Fibroblast of mammary gland (primary cell): ENCODE measurements around the gene CDC42EP5.

Experiments
- DNase-seq: peaks from one replicate; pipeline ENCODE4 v3.0.0-alpha.2; 2010; ENCODE audit warnings: low read depth
- H3K4me3 ChIP-seq: 2 replicates; pipeline ENCODE4 v1.5.1; 2011; ENCODE audit warnings: low read depth, mild to moderate bottlenecking, low read length, moderate library complexity; ENCODE audit not compliant: control insufficient read depth
- CTCF ChIP-seq: conservative IDR thresholded peaks from 2 replicates; pipeline ENCODE4 v1.5.1; 2011; ENCODE audit warnings: low read depth, low read length, inconsistent platforms; ENCODE audit not compliant: control insufficient read depth, insufficient read depth

Gene CDC42EP5

GRCh38 chr19:54416695-54417491 is 56.2 kb downstream of the CDC42EP5 start:
- DNase-seq, result no peak
- TF ChIP-seq CTCF, result no peak
- H3K4me3 ChIP-seq, result no peak overlapping the region

GRCh38 chr19:54415901-54416673 is 57.0 kb downstream of the CDC42EP5 start:
- TF ChIP-seq CTCF, result no peak
- no peak overlapping the region for H3K4me3 ChIP-seq
- DNase-seq, result no peak

- no peak for TF ChIP-seq CTCF
- no peak within 1 kb of the TSS for H3K4me3 ChIP-seq
- DNase-seq, result no peak
Observed at GRCh38 chr19:54415208-54415900, 57.7 kb downstream of the CDC42EP5 start, which contains the start of gene TTYH1. Gene TTYH1 (plus strand): TSS chr19:54415464. CDS start chr19:54415553, 89 bp downstream.
